GM15510 (cell line): ENCODE results near the gene CCR6.

Source experiments
- POLR2A ChIP-seq: IDR thresholded peaks from 3 replicates; pipeline ENCODE4 v1.6.1; 2011; ENCODE audit warnings: borderline replicate concordance; ENCODE audit not compliant: insufficient read length; ENCODE audit errors: extremely low read depth

CCR6 gene

GRCh38 chr6:167111597-167111996 lies 11.3 kb upstream of the CCR6 start:
- peak; percentile 26 for TF ChIP-seq POLR2A

- TF ChIP-seq POLR2A = no peak
Measured at GRCh38 chr6:167112421-167112820, 10.5 kb upstream of the CCR6 start.

GRCh38 chr6:167113047-167113754 lies 9.7 kb upstream of the CCR6 start:
- TF ChIP-seq POLR2A = no peak

GRCh38 chr6:167113935-167114910 lies 8.7 kb upstream of the CCR6 start:
- TF ChIP-seq POLR2A = peak; percentile 72

GRCh38 chr6:167115054-167115453 lies 7.8 kb upstream of the CCR6 start:
- no peak for TF ChIP-seq POLR2A

GRCh38 chr6:167116109-167116837 lies 6.6 kb upstream of the CCR6 start:
- no peak for TF ChIP-seq POLR2A

GRCh38 chr6:167116838-167117228 lies 6.1 kb upstream of the CCR6 start:
- TF ChIP-seq POLR2A = no peak

- no peak for TF ChIP-seq POLR2A
Measured at GRCh38 chr6:167118006-167118405, 4.9 kb upstream of the CCR6 start.

GRCh38 chr6:167118839-167119238 lies 4.1 kb upstream of the CCR6 start:
- TF ChIP-seq POLR2A = no peak

GRCh38 chr6:167119670-167120582 lies 3.0 kb upstream of the CCR6 start:
- no peak for TF ChIP-seq POLR2A

GRCh38 chr6:167120583-167120903 lies 2.4 kb upstream of the CCR6 start:
- no peak for TF ChIP-seq POLR2A

GRCh38 chr6:167121335-167121841 lies 1.5 kb upstream of the CCR6 start:
- no peak for TF ChIP-seq POLR2A

GRCh38 chr6:167122041-167122826 lies 662 bp upstream of the CCR6 start:
- TF ChIP-seq POLR2A = no peak

- TF ChIP-seq POLR2A = no peak
Measured at GRCh38 chr6:167124753-167125152, 1.9 kb downstream of the CCR6 start.

- no peak for TF ChIP-seq POLR2A
Measured at GRCh38 chr6:167125410-167125809, 2.5 kb downstream of the CCR6 start.
